Measurements from ENCODE around the gene MS4A13. TPM values are rescaled to one million over a fixed set of nuclear protein-coding genes. Genes with fewer than 3 reads are reported as not detected.

Gene MS4A13
- total RNA-seq, 1 experiment from 2014 or later, result not detected

DNA sequence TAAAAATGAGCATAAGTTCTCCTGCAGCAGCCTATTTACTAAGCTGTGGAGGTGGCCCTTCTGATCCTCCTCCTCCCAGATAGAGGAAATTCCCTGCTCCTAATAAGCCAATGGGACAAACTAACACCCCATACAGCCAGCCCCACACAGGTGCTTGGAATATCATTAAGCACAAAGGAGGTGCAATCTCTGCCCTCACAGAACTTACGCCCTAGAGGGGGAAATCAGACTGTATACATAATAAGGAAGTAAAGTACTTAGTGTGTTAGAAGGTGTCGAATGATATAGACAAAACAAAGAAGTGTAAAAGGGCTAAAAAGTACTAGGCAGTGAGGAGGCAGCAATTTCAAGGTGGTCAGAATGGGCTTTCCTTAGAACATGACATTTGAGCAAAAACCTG, 16.8 kb upstream of the MS4A13 start:
- Histone ChIP-seq H4K91ac (ENCODE audit: insufficient read length, low read depth, low read length) (no peak overlapping the region), H2BK15ac (ENCODE audit: low read depth, low read length) (no peak overlapping the region), H3K79me1 (ENCODE audit: insufficient read depth, low read depth, low read length, poor library complexity, severe bottlenecking) (no peaks in the 10 kb centered on the region), H2AK5ac (ENCODE audit: insufficient read length, low read length) (no peak overlapping the region), H3K56ac (ENCODE audit: insufficient read length, low read depth, low read length) (no peak overlapping the region), H2BK20ac (ENCODE audit: low read depth, low read length, poor library complexity, severe bottlenecking) (no peak overlapping the region), H3K9me3 (ENCODE audit: control insufficient read depth, low read depth, low read length) (no peaks in the 10 kb centered on the region), H3K4me1 (ENCODE audit: insufficient read depth, low read length) (peaks cover 3% of the 10 kb centered on the region; the same call in 1 of the 2 replicates), H3K4me2 (ENCODE audit: insufficient read depth, insufficient read length, low read length) (no peak overlapping the region), H3T11ph (ENCODE audit: low read length) (no peak overlapping the region), H4K5ac (ENCODE audit: insufficient read length, low read depth, low read length) (no peak overlapping the region), H4K8ac (replicated peaks; ENCODE audit: insufficient read length, low read depth, low read length) (no peak overlapping the region), H2BK5ac (ENCODE audit: insufficient read length, low read length) (no peak overlapping the region), H3K27ac (ENCODE audit: insufficient read length, low read depth, low read length) (no peak overlapping the region), H2BK12ac (ENCODE audit: insufficient read length, low read depth, low read length) (no peak overlapping the region), H3K27me3 (ENCODE audit: insufficient read depth, low read length) (no peaks in the 10 kb centered on the region), H3K4ac (ENCODE audit: low read depth, low read length) (no peak overlapping the region), H3K9ac (ENCODE audit: extremely low read depth, insufficient read length, low read length) (no peak overlapping the region), H3K14ac (ENCODE audit: insufficient read depth, low read length) (no peak overlapping the region), H3K23me2 (ENCODE audit: insufficient read length, low read depth, low read length, poor library complexity, severe bottlenecking) (no peaks in the 10 kb centered on the region), H3K23ac (ENCODE audit: insufficient read length, low read depth, low read length) (no peak overlapping the region), H2BK120ac (ENCODE audit: low read depth, low read length, poor library complexity, severe bottlenecking) (no peak overlapping the region), H3K18ac (ENCODE audit: insufficient read length, low read depth, low read length) (no peak overlapping the region), H3K79me2 (ENCODE audit: insufficient read depth, low read length) (no peaks in the 10 kb centered on the region), H4K20me1 (ENCODE audit: control insufficient read depth, insufficient read depth, insufficient read length) (no peaks in the 10 kb centered on the region), H2AFZ (ENCODE audit: low read length) (no peak overlapping the region)
- no CpG with 5 or more reads among the region's 2 CpGs for WGBS (ENCODE audit: extremely low coverage, insufficient read length, low lambda C conversion rate)
- Mint-ChIP-seq H3K4me1 (peaks cover 54 to 66% of the 10 kb centered on the region in 2 experiments), H3K9me3 (peaks cover 0 to 4% of the 10 kb centered on the region in 2 experiments; a peak in 2 of 5 replicates), H3K4me3 (no peak overlapping the region), H3K27ac (peak overlapping the region; percentile 1 to 54 (median 35); a peak in 5 of 7 replicates), H3K36me3 (ENCODE audit: insufficient read depth in 1 of 3, low read depth in 3 of 3) (peaks cover 0 to 3% (median 3%) of the 10 kb centered on the region in 3 experiments; a peak in 2 of 7 replicates), H3K27me3 (ENCODE audit: low read depth) (no peaks in the 10 kb centered on the region)
- TF ChIP-seq, protein P1, sequence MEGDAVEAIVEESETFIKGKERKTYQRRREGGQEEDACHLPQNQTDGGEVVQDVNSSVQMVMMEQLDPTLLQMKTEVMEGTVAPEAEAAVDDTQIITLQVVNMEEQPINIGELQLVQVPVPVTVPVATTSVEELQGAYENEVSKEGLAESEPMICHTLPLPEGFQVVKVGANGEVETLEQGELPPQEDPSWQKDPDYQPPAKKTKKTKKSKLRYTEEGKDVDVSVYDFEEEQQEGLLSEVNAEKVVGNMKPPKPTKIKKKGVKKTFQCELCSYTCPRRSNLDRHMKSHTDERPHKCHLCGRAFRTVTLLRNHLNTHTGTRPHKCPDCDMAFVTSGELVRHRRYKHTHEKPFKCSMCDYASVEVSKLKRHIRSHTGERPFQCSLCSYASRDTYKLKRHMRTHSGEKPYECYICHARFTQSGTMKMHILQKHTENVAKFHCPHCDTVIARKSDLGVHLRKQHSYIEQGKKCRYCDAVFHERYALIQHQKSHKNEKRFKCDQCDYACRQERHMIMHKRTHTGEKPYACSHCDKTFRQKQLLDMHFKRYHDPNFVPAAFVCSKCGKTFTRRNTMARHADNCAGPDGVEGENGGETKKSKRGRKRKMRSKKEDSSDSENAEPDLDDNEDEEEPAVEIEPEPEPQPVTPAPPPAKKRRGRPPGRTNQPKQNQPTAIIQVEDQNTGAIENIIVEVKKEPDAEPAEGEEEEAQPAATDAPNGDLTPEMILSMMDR (conservative IDR thresholded peaks at IDR 0.05), result no peak
- DNase-seq, result no peak
